Neural cell (in vitro differentiated cells): ENCODE data around the gene PARP15.

Source experiments
- EZH2 ChIP-seq: fragments of 200-600, 300-800 bp; shearing (Covaris generic), sonication (generic); IDR thresholded peaks from 2 replicates; pipeline ENCODE4 v1.6.1; 2014; ENCODE audit warnings: antibody characterized with exemption, low read length, borderline replicate concordance, mild to moderate bottlenecking; ENCODE audit not compliant: insufficient read depth, poor library complexity, severe bottlenecking
- MXI1 ChIP-seq: fragments of 450-650 bp; conservative IDR thresholded peaks from 2 replicates; pipeline ENCODE4 v1.6.1; 2014; ENCODE audit warnings: antibody characterized with exemption, mild to moderate bottlenecking; ENCODE audit not compliant: poor library complexity, severe bottlenecking
- POLR2AphosphoS5 ChIP-seq: IDR thresholded peaks from 2 replicates; pipeline ENCODE4 v1.6.1; 2012
- RAD21 ChIP-seq: fragments of 450-650 bp; conservative IDR thresholded peaks from 2 replicates; pipeline ENCODE4 v1.6.1; 2014; ENCODE audit warnings: antibody characterized with exemption, mild to moderate bottlenecking, moderate library complexity
- TF ChIP-seq, protein P1 (sequence below): fragments of 450-650 bp; IDR thresholded peaks from 2 replicates; pipeline ENCODE4 v1.5.1; 2014; ENCODE audit warnings: antibody characterized with exemption, mild to moderate bottlenecking, moderate library complexity; ENCODE audit not compliant: poor library complexity, severe bottlenecking

DNA sequence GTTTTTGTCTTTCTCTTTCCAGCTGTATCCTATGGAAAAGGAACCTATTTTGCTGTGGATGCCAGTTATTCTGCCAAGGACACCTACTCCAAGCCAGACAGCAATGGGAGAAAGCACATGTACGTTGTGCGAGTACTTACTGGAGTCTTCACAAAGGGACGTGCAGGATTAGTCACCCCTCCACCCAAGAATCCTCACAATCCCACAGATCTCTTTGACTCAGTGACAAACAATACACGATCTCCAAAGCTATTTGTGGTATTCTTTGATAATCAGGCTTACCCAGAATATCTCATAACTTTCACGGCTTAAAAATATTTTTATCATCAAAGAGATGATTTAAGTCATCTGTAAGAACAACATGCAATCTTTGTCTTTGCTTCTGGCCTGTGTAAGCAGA is 58.3 kb downstream of the PARP15 start:
- TF ChIP-seq RAD21 = no peak
- TF ChIP-seq, protein P1, sequence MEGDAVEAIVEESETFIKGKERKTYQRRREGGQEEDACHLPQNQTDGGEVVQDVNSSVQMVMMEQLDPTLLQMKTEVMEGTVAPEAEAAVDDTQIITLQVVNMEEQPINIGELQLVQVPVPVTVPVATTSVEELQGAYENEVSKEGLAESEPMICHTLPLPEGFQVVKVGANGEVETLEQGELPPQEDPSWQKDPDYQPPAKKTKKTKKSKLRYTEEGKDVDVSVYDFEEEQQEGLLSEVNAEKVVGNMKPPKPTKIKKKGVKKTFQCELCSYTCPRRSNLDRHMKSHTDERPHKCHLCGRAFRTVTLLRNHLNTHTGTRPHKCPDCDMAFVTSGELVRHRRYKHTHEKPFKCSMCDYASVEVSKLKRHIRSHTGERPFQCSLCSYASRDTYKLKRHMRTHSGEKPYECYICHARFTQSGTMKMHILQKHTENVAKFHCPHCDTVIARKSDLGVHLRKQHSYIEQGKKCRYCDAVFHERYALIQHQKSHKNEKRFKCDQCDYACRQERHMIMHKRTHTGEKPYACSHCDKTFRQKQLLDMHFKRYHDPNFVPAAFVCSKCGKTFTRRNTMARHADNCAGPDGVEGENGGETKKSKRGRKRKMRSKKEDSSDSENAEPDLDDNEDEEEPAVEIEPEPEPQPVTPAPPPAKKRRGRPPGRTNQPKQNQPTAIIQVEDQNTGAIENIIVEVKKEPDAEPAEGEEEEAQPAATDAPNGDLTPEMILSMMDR = no peak
- no peak for TF ChIP-seq MXI1
- no peak for TF ChIP-seq POLR2AphosphoS5
- no peak for TF ChIP-seq EZH2
